DMS153 treated with DMSO at 0.1 percent for 48 hours (cell line): ENCODE measurements around the gene C1QTNF1.

Experiments
- DNase-seq: peaks from one replicate; lab custom pipeline; 2025; ENCODE audit not compliant: unreplicated experiment; lab: John Stamatoyannopoulos, UW

C1QTNF1 gene

DNA sequence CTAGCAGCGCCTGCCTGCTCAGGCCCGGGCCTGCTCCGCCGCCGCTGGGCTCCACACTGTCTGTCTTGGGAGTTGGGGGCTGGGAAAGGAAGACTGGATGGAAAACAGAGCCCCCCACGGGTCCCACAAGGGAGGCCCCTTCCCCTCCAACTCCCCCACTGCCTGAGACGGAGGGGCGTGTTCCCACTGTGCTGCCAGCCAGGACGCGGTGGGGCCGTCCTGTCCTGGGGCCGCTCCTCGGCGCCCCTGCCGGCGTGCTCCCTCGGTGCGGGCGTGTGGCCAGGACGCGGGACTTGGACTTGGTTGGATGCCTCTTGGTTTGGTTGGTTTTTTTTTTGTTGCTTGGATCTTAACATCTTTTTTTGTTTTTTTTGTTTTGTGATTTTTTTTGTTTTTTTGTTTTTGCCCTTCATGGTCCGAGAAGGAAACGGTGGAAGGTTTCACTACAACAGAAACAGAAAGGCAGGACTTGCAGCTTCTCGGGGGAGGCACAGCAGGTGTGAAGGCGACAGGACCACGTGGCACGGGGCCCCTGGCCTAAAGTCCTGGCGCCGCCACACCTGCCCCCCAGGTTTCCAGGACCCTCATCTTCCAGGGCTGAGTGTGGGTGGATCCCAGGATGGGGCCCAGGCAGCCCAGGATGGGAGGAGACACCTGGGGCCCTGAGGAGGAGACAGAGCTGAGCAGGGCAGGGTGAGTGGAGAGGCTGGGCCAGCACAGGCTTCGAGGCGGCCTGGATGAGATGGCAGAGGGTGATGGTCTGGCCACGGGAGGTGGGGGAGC is 66.7 kb downstream of the C1QTNF1 start:
- DNase-seq = no peak

DNA sequence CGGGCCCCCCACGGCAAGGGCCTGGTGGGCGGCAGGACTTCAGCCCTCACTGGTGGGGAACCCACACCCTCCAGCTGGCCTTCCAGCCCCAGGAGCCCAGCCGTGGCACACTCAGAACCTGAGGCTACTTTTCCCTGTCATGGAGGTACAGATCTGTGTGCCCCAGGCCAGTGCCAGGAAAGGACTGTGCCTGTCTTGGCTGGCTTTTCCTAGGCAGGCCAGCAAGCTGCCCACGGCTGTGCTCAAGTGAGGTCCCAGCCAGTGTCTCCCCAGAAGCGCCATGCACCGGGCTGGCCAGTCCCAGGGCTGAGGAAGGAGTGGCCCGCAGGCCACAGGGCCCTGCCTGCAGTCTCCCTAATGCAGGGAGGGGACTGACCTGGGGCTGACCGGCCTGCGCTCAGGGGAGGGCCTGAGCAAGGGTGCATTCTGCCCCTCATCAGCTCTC is 67.3 kb downstream of the C1QTNF1 start:
- no peak for DNase-seq

GRCh38 chr17:79092567-79092966 is 68.6 kb downstream of the C1QTNF1 start:
- DNase-seq = no peak

GRCh38 chr17:79093270-79093669 is 69.3 kb downstream of the C1QTNF1 start:
- DNase-seq = no peak

DNA sequence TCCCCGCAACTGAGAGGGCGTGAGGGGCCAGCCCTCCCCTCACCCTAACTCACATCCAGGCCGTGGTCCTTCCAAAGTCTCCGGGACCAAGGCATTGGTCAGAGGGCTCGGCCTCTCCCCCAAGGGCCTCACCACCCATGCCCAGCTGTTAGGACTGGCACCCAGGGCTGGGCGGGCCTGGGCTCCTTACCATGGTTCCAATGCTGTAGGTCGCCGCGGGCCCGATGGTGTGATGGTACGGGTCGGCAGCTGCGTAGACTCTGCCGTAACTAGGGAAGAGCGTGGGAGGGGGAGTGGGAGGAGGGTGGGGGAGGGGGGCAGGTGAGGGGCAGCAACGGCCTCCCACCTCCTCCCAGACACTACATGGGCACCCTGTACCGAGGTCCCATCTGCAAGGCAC is 70.3 kb downstream of the C1QTNF1 start:
- no peak for DNase-seq

DNA sequence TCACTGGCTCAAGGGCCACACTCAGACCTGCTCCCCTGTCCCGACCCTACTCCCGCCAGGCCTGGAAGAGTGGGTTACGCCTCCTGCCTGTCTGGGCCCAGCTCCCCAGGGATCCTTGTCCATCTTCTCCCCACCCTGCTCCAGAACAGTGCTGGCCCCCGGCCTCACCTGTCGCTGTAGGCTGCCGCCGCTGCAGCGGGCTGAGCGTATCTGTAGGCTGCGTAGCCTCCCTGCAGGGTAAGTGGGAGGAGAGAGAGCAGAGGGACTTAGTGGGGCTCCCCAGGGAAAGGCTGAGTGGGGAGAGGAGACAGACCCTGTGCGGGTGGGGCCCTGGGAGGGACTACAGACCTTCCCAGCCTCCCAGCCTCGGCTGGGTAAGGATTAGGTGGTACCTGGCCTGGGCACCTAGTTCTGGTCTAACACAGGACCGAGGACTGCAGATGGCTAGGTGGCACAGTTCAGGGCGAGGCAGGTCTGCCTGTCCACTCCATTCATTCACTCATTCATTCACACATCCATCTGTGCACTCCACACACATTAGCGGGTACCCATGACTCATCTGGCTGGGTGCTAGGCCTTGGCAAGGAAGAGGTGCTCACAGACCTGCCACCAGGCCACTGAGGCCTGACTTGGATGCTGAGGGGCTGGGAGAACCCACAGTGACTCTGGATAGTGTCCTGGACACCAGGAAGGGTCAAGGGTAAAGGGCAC is 71.5 kb downstream of the C1QTNF1 start:
- no peak for DNase-seq

GRCh38 chr17:79096477-79096876 is 72.5 kb downstream of the C1QTNF1 start:
- DNase-seq = no peak

- DNase-seq = no peak
Observed at GRCh38 chr17:79097226-79098055, 73.5 kb downstream of the C1QTNF1 start.

DNA sequence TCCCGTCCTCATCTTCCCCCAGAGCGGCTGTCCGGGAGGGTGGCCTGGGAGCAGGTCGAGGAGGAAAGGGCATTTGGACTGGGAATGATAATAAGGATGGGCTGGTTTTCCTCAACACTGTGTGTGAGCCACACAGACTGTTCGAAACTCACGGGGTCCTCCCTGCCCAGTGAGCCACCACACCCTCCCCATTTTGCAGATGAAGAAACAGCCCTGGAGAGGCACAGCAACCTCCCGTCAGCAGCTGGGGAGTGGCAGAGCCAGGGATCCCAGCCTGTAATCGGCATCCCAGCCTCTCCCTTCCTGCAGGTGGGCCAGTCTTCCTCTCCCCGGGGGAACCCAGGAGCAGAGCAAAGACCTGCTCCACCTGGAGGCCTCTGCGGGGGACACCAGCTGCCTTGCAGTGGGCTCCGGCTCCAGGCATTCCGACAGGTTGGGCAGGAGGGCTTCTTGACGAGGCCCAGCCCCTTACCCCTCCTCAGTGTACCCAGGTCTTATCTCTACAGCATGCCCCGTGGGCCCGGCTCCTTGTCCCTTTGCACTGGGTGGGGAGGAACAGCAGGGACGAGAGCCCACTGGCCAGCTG is 74.4 kb downstream of the C1QTNF1 start:
- no peak for DNase-seq
